HG02642 (cell line): ENCODE results near the gene CARD9.
"Not testable (repeated sequence)": the region's sequence is repeated elsewhere in the genome, so short reads cannot be mapped to it uniquely, and the experiment has no call there.

Experiments used
- ATAC-seq: cut with Tn5 transposase; IDR thresholded peaks from one replicate; pipeline ENCODE4 v1.9.1; 2021; ENCODE audit warnings: mild to moderate bottlenecking; ENCODE audit not compliant: unreplicated experiment, poor library complexity

Gene CARD9

GRCh38 chr9:136373300-136374182 lies at the start of gene CARD9:
CARD9 (minus strand) TSS chr9:136373669; CDS start chr9:136372078, 1,591 bp downstream.
- ATAC-seq: no peak

- ATAC-seq: no peak
Measured at GRCh38 chr9:136422876-136423275, 49.4 kb upstream of the CARD9 start.

GRCh38 chr9:136421791-136422190 lies 48.3 kb upstream of the CARD9 start:
- ATAC-seq: no peak

- no peak for ATAC-seq
Measured at GRCh38 chr9:136419092-136419420, 45.6 kb upstream of the CARD9 start.

- no peak for ATAC-seq
Measured at GRCh38 chr9:136418182-136419091, 45.0 kb upstream of the CARD9 start.

- ATAC-seq: no peak
Measured at GRCh38 chr9:136416914-136417313, 43.4 kb upstream of the CARD9 start.

GRCh38 chr9:136416427-136416826 lies 43.0 kb upstream of the CARD9 start:
- no peak for ATAC-seq

GRCh38 chr9:136412962-136413361 lies 39.5 kb upstream of the CARD9 start:
- no peak for ATAC-seq

GRCh38 chr9:136411378-136411777 lies 37.9 kb upstream of the CARD9 start:
- no peak for ATAC-seq

- peak; percentile 88 for ATAC-seq
Measured at GRCh38 chr9:136410500-136411287, 37.2 kb upstream of the CARD9 start, which contains the start of the genes ENTR1 and PMPCA. ENTR1 (minus strand) TSS chr9:136410614; CDS start chr9:136410397, 217 bp downstream. PMPCA (plus strand) TSS chr9:136410658; CDS start chr9:136410669, 11 bp downstream.

GRCh38 chr9:136409557-136410455 lies 36.3 kb upstream of the CARD9 start:
- ATAC-seq: peak; percentile 22

GRCh38 chr9:136407911-136408310 lies 34.4 kb upstream of the CARD9 start:
- ATAC-seq: no peak

GRCh38 chr9:136407061-136407460 lies 33.6 kb upstream of the CARD9 start:
- not testable (repeated sequence) for ATAC-seq

GRCh38 chr9:136405904-136406303 lies 32.4 kb upstream of the CARD9 start:
- not testable (repeated sequence) for ATAC-seq

GRCh38 chr9:136405481-136405880 lies 32.0 kb upstream of the CARD9 start:
- ATAC-seq: no peak

- ATAC-seq: no peak
Measured at GRCh38 chr9:136404801-136405136, 31.3 kb upstream of the CARD9 start.

GRCh38 chr9:136403915-136404800 lies 30.7 kb upstream of the CARD9 start:
- no peak for ATAC-seq

- ATAC-seq: peak; percentile 26
Measured at GRCh38 chr9:136403538-136403914, 30.1 kb upstream of the CARD9 start.
